Right lobe of liver (tissue), 4 donors: ENCODE results near the gene CEP170B.

Source experiments
- POLR2A ChIP-seq: fragments of 450-650 bp; IDR thresholded peaks from one replicate; pipeline ENCODE4 v1.6.1; 2017; ENCODE audit warnings: antibody characterized with exemption, mild to moderate bottlenecking
- TF ChIP-seq, protein P1 (sequence below), 4 donors: fragments of 200-600 bp in 3 of 4; fragments of 450-650 bp in 1 of 4; IDR thresholded peaks; one replicate each; pipeline versions ENCODE4 v1.5.1 to v1.8.0; 2016 to 2022; ENCODE audit warnings: antibody characterized with exemption in 4 of 4, mild to moderate bottlenecking in 2 of 4
- donor health status: DM: no; HTN: no; CAD: no.
- donor health status: DM: no; HTN: no; CAD: no.
- donor health status: DM: no; HTN: yes; CAD: no.

DNA sequence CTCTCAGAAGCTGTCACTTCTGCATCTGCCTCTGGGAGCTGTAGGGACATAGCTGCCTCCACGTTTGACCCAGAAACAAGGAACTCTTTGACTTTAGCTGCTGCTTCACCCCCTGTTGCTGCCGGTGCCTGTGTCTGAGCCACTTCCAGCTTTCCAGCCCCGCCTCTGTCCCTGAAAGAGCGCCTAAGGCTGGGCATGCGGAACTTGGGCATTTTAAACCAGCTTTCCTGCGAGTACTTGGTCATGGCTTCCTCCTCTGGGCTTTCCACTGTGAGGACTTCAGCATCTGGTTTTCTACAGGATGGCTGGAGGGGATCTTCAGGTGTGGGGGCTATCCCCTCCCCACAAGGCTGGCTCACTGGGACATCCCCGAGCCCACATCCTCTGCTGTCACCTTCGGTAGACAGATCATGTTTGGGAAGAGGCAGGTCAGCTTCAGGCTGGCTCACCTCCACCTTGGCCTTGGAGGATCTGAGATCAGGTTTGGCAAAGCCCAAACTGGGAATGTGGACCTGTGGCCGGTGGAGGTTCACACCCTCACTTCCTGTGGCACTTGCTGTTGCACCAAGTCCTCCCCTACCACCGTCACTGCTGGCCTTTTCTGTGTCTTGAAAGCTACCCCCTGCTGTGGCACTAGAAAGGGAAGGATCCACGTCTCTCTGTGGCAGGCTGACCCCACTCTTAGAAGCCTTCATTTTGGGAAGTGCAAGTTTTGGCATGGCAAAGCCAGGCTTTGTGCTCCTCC lies 74.8 kb downstream of the CEP170B start:
- TF ChIP-seq, protein P1, sequence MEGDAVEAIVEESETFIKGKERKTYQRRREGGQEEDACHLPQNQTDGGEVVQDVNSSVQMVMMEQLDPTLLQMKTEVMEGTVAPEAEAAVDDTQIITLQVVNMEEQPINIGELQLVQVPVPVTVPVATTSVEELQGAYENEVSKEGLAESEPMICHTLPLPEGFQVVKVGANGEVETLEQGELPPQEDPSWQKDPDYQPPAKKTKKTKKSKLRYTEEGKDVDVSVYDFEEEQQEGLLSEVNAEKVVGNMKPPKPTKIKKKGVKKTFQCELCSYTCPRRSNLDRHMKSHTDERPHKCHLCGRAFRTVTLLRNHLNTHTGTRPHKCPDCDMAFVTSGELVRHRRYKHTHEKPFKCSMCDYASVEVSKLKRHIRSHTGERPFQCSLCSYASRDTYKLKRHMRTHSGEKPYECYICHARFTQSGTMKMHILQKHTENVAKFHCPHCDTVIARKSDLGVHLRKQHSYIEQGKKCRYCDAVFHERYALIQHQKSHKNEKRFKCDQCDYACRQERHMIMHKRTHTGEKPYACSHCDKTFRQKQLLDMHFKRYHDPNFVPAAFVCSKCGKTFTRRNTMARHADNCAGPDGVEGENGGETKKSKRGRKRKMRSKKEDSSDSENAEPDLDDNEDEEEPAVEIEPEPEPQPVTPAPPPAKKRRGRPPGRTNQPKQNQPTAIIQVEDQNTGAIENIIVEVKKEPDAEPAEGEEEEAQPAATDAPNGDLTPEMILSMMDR (IDR thresholded peaks at IDR 0.05) = no peak
- no peak for TF ChIP-seq POLR2A
